HT-29 (cell line): ENCODE data around the gene RREB1. TPM values are rescaled to one million over a fixed set of nuclear protein-coding genes. Genes with fewer than 3 reads are reported as not detected.

Experiments
- DNase-seq: peaks from one replicate; pipeline ENCODE4 v3.0.0-alpha.2; 2015; ENCODE audit warnings: low spot score
- total RNA-seq: library from RNA; depleted of rRNA; stranded (reverse); fragments of >200 nt; shearing (Covaris generic); gene quantifications from 2 replicates; pipeline ENCODE4 v1.2.3, GENCODE V29; 2014

RREB1 gene
- total RNA-seq, 1 experiment from 2014 or later: 23.9 TPM

DNA sequence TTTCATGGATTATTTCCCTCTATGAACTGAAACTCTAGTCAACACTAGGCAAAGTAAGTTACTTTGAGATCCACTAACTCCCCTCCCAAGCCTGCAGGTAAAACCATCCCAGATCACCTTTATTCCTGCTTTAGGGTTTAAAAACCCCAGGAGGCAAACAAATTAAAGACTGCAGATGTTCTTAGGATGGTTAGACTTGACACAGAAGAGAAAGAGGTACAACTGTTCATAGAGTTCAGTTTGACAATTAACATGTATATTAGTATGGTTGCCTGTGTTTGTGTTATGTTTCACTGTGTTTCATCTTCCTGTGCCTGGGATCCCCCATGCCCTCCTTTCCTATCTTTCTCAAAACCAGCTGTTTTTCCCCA, 53.5 kb downstream of the RREB1 start:
- DNase-seq: no peak

DNA sequence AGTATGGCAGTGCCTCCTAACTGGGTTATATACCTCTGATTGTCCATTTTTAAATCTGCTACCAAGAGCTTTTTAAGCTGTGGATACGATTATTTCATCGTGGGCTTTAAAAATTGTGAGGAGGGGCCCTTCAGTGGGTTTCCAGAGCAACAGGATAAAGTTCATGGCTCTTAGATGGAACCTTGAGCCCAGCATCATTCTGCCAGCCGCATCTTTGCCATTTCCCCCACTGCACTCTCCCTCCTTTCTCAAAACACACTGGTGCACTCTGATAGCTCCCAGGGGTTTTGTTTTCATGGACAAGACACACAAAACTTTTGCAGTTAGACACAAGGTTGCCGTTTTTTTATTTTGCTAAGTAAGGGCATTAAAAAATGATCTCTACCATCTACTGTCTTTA, 54.1 kb downstream of the RREB1 start:
- DNase-seq: no peak

DNA sequence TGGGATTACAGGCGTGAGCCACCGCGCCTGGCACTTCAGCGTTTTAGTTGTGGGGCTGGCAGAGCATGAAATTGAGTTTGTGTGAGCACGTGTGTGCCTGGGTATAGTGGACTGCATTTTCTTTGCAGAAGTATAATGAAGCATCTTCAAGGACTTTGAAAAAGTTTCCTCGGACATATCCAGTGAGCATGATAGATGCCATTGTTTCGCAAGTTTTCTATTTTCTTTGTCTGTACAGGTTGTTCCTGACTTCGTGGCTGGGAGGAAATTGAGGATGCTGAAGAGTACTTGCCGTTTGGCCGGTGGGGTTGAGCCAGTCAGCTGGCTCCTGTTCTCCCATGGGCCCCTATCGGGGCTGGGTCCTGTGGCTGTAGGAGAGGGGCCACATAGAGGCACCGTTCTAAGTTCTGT, 55.9 kb downstream of the RREB1 start:
- no peak for DNase-seq

DNA sequence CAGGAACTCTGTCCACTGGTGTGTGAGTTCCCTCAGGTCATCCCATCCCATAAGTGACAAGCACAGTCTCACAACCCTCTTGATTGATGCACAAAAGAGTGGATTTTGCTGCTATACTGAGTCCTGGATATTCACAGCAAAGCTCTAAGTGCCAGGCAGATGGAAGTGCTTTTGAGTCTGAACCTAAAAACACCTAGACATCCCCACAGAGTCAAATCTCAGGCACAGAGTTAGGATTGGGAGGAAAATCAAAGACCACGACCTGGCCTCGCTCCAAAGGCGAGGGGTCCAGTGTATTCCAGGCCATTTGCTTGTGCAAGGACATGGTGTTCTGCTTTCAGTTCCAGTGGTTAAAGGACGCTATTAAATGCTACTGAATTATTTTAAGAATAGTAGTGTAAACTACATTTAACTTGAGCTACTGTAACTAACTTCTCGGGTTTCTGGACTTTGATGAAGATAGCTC, 56.8 kb downstream of the RREB1 start:
- DNase-seq: no peak

DNA sequence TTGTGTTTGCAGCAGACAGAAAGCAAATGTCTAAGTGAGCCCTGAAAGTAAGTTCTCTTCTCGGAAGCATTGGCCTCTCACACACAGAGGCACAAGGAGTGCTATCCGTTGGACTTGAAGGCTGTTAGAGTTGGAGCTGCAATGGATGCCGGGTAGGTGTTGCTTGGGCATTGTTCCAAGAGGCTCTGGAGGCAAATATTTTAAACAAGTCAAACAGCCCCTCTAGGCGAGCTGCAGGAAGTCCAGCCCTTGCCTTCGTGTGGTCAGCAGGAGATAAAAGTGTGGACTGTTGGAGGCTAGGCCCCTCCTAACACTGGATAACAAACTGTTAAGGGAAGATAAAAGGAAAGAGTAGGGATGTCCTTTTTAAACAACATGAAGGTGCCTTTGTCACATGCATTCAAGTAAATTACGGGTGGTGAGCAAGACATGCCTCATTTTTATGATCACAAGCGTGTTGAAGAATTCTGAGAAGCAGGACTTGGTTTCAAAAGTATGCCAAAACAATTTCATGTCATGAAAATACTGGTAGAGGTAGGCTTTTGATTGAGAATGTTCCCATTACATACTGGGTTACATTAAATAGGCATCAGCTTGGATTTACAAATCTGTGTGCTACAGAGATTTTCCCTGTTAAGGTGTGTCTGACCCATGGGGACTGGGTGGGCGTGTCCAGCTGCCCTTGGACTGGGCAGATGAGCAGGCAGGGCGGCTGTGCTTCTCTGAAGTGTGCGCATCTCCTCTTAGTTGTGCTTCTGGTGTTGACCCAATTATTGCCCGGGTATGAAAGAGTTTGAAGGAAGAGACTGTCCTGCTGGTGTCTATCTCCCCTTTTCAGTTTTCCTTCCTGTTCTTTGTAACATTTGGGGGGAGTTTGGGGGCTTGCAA, 57.5 kb downstream of the RREB1 start:
- DNase-seq: peak; percentile 42

DNA sequence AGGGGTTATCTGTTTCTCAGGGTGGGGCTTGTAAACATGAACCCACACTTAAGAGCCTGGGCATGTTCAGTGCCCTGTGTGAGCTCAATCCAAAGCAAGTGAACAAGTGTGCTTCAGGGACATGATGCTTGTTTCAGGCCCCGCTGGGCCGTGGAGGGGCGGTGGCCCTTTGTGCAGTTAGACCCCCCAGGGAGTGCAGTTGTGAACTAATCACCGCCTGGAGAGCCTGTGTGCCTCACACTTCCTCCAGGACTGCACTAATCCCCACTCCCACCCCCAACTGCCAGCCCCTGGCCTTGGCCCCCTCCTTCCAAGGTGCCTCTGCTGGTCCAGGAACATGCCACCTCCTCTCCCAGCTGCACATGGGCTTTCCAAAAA, 58.1 kb downstream of the RREB1 start:
- DNase-seq: no peak

DNA sequence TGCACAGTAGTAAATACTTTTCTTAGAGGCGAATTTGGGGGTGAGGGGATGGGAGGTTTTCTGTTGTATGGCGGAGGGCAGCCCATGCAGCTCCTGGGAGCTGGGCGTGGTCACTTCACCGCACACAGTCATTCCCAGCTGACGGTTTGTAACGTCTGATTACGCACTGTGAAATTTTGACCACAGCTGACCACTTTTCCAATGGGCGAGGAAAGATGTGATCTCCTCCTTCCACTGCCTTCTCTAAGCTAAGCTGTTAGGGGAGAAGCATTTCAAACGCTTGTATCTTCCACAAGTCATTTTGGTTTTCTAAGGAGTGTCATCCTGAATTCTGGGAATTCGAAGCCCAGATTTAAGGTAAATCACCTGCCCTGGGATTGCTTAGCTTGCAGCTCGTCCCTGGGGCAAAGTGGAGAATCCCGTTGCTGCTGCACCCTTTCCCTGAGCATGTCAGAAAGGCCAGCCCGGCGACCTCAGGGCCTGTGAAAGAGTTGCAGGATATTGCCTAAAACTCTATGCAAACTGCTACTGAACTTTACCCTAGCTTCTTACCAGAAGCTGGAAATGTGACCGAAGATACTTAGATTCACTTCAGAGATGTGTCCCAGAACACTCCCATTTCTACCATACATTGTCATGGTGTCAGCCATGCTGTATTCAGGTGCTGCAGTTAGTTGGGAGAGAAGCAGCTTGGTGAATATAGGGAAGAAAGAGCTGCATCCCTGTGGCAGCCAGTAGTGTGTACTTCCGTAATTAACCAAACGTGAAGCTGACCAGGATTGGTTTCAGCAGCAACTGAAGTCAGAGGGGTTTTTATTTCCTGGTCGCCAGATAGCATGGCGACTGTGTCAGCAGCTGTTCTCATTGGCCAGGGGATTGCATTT, 58.9 kb downstream of the RREB1 start:
- DNase-seq: no peak

DNA sequence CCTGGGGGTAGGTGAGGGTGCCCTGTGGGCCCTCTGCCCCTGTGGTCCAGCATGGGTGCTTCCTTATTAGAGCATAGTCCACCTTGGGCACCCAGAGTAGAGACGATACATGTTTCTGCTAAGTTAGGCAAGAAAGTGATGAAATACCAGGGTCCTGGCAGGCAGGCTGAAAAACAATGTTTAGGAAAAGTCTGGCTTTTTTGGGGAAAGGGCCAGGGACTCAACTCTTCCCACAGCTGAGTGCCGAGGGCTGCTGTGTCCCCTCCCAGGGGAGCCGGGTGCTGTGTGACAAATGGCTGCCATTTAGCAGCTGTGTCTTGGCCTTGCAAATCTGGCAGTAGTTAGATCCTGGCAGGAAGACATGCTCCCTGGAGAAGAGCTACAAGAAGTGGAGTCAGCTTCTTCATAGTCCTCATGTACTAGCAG, 61.5 kb downstream of the RREB1 start:
- DNase-seq: no peak

DNA sequence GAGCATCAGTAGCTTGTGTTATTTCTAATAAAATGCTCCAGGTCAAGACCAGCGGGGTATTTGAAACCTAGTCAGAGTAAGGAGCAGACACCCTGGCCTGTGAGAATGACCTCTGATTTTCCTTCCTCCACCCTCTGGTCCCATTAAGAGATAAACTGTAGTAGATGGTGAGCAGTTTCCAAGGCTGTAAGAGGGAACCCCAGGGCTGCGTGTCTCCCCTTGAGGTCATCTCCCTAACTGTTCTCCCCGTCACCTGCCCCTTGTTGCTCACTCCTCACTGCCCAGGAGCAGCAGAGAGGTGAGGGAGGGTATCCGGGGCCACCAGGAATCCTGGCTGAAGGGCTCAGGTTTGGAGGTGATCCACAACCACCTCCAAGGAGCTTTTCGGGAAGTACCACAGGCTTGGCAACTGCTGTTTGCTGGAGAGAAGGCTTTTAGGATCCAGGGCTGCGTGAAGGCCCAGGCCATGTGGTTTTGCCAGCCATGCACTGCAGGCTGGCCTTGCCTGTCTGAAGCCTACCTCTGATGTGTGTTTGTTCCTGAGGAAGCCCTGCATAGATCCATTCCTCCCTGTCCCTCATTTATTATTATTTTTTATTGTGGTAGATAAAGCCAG, 62.5 kb downstream of the RREB1 start:
- DNase-seq: peak; percentile 7

DNA sequence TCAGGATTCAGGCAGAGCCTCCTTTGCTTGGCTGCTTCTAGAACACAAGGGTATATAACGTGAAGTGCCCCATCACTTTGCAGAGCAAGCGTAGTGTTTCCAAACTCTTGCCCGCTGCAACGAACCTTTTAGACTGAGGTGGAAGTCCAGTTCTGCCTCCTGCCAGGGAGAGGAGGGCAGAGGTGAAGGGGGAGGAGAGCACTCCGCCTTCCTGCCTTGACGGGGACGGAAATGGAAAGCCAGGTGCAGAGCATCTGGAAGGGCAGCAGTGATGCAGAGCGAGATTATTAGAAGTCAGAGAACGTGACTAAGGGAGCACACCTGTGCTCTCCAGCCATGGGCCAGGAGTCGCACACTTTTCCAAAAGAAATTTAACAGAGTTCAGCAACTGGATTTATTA, 63.4 kb downstream of the RREB1 start:
- peak; percentile 75 for DNase-seq

DNA sequence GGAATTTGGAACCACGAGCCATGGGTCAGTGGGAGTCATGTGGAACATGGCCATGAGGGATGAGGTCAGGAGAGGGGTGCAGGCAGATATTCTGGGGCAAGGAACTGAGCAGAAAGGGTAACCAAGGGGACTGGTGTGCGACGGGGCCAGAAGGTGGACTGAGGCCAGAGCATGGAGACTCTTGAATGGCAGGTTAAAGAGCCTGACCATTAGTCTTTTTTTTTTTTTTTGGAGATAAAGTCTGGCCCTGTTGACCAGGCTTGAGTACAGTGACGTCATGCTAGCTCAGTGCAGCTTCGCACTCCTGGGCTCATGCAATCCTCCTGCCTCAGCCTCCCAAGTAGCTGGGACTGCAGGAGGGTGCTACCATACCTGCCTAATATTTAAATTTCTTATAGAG, 64.0 kb downstream of the RREB1 start:
- DNase-seq: no peak

DNA sequence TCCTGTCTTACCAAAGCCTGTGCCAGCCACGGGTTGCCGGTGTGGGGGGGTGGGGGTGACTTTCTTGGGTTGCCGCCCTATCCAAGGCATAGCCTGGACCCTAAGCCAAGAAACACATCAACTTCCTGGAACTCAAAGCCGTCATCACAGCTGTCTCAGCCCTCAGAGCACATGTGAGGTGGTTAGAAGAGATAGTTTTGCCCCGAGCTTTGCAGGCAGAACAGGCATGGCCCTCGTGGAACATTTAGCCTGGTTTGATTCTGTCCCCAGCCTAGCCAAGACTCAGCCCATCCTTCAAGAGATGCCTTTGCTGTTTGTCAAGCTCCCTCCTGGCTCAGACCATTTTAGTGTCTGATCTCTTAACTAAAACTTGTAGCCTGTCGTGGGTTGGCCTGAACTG, 64.9 kb downstream of the RREB1 start:
- DNase-seq: no peak

DNA sequence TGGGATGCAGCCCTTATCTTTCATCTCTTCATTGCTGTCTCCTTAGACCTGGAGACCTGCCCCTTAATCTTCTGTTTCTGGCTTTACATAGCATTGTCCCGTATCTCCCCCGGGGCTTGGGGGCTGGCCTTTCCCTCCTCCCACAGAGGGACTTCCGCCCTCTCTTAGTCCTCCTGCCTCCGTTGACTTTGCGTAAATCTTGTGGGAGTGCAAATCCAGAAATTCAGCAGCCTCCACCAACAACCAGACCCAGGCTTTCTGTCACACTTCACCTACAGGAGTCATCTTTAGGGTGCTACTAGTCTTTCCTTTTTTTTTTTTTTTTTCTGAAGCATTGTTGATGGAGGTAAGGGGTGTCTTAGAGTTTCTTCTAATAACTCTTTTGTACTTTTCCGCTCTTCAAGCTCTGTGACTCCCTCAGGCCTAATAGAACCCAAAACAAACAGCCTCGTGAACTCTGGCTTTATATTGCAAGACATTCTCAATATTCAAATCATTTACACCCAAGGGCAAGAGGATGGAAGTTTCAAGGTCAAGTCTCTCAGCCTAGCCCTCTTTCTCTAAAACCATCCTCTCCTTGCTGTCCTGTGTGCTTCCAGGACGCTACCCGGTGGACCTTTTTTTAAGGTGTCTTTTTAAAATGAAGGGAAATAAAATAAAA, 66.2 kb downstream of the RREB1 start:
- DNase-seq: no peak

DNA sequence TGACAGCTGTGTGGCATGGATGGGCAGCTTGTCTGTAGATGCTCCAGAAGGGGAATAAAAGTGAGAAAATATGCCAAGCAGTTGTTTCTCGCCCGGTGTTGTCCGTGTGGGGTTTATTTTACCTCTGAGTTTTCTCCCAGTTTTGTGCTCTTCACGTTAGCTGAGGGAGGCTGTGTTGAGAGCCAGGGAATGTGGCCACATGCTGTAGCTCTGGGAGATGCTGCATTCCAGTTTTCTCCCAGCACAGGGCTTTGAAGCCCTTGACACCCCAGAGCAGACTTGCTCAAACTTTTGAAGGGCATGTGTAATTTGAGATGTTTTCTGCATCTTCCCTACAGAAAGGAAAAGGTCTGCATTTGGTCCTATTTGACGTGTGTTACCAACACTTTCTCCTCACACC, 67.7 kb downstream of the RREB1 start:
- no peak for DNase-seq

DNA sequence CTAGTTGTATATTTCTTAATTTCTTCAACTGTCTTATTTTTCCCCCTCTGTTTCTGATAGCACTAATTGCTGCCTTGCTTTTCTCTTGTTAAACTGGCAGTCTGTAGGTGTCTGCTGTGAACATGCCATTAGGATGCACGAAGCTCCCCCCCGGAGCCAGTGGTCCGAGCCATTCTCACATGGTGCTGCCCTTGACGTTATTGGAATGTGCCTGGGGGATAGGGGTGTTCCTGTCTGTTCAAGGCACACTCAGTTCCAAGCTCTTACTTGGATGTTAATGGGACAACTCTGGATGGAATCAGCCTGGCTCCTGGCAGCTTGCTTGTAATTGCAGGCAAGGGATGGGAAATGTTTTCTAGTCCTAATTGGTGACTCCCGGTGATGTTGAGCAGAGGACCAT, 68.4 kb downstream of the RREB1 start:
- DNase-seq: no peak

DNA sequence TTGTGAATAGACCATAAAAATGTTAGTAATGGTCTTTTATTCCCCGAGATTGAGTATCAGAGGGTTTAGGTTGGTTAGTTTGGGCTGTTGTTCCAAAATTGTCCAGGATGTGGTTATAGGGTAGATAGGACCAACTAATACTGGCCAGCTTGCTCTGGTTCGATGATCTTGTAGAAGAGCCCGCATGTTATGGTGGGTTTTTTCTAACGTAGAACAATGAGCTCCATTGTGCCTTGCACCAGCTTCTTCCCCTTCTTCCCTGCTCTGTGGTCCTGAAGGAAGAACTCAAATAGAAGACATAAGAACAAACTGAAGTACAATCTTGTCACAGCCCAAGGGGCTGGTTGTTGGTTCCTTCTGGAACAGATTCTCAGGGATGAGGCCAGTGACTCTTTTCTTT, 70.5 kb downstream of the RREB1 start:
- DNase-seq: no peak

DNA sequence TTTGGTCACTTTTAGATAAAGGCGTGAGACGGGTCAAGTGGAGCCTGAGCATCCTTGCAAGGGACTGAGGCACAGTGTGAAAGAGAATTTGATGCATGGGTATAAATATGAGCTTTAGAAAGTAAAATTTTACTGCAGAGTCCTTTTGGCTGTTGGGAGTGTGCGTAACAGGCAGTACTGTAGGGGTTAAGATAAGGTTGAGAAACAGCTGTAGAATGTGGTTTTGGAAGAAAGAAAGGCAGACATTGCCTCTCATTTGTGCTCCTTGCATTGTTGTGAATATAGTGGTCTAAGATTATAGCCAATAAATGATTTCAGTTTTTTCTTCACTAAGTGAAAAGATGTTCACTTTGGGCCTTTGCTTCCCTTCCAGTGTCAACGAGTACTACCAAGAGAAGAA, 73.0 kb downstream of the RREB1 start:
- no peak for DNase-seq

DNA sequence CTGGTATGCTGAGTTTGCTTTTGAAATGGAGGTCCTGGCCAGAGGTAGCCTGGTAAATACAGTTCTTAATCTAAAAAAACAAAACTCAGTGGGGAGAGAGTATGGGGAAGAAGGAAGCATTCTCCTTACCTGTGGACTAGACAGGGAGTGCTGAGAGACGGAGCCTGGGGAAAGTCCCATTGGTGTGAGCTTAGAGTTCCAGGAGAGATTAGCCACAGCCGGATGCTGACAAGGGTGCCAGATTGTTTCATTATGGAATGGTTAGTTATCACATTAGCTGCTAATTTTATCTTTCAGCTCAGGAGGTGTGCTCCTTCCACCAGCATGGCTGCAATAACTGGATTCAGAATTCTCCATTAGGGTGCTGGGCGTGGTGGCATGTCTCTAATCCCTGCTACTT, 75.9 kb downstream of the RREB1 start:
- no peak for DNase-seq

DNA sequence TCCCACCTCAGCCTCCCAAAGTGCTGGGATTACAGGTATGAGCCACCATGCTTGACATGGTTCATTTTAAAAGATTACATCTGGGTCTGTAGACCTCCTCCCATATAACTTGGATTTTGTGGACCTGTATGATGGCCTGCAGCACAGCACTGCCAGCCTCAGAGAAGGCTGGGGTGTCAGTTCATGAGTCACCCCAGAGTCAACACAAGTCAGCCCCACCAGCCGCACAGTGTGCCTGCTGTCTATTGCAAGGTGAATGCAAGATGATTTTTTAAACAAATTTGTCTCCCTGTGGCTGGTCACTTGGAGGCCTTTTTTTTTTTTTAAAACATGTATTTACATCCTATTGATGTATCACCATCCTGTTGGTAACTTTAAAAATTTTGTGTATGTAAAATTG, 76.7 kb downstream of the RREB1 start:
- no peak for DNase-seq

DNA sequence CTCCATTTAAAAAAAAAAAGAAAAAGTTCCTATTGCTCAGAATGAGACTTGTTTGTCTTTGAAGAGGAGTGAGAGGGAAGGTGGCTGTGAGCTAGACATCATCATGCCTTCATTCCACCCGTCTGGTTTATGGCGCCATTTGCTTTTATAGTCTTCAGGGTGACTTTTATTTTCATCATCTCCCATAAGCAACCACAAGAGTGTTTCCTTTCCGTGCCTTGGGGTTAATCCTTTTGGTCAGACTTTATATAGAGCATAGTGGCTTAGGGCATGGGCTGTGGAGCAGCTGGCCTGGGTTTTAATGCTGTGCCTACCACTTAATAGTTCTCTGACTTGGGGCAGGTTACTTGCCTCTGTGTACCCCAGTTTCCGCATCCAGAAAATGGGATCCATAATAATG, 77.8 kb downstream of the RREB1 start:
- no peak for DNase-seq

DNA sequence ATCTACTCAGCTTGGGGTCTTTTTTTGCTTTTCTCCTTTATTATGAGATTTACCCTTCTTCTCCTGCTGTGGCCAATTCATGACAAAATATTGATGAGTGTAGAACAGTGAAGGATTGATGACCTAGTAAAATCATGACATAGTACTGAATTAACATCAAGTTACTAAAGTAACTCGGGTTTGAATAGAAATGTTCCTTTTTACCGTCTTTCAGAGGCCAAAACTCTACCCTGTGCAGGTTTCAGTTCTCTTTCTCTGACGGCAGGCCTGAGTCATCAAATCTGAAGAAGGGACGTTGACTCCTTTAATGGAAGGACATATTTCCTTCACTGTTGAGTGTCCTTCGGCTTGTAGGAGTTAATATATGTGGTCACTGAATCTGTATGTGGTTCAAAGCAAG, 80.7 kb downstream of the RREB1 start:
- no peak for DNase-seq
